GM18909 (cell line): ENCODE results near the gene PRR30.
"Not testable (repeated sequence)": the region's sequence is repeated elsewhere in the genome, so short reads cannot be mapped to it uniquely, and the experiment has no call there.

Experiments
- ATAC-seq: cut with Tn5 transposase; IDR thresholded peaks from one replicate; pipeline ENCODE4 v1.9.1; 2021; ENCODE audit warnings: mild to moderate bottlenecking; ENCODE audit not compliant: unreplicated experiment, poor library complexity

PRR30 gene

DNA sequence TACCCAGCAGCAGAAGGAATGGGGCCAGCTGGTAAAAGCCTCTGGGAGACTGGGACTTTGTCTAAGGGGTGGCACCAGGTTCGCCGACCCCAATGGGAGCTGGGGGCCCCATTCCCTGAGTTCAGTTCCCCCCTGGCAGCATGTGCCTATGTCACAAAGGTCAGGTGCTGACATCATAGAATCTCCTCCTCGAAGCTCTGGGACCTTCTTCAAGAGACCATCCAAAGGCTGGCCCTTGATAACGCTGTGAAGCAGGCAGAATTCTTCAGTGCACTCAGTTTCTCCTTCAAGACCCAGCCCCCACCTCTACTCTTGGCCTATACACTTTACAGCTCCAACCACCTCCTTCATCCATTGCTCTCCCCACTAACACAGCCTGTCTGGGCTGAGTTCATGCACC, at the start of gene PRR30:
Gene PRR30, minus strand, starts transcription at position 101 of the 400 bp plus-strand sequence. CDS start 1,081 bp downstream, outside the sequence.
- ATAC-seq: no peak

DNA sequence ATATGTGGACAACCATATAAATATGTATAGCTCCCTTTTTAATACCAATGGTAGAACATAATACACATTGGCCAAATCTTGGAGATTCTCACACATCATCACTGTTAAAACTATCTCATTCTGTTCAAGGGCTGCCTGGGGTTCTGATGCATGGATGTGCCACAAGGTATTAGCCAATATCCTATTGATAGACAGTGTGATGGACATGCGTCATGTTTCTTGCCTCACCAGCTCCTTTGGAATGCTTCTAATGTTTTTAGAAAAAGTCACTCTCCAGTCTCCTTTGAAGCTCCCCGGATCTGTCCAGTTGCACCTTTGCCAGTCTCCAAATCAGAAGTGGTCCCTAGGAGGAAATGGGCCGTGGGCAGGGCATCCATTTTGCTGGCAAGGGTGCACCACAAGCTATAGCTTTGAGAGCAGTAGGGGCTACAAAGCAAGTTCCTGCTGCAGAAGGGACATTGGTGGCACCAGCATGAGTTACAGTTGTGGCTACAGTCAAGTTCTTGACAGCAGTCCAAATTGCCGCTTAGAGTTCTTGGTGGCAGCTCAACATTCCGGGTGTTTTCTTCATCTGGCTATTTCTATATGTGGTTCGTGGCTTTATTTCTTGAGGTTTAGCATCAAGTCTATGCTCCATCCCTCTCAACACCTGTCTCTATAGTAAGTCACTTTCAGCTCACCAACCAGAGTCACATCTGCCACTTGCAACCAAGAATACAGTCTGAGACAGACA, 47.6 kb upstream of the PRR30 start:
- no peak for ATAC-seq

DNA sequence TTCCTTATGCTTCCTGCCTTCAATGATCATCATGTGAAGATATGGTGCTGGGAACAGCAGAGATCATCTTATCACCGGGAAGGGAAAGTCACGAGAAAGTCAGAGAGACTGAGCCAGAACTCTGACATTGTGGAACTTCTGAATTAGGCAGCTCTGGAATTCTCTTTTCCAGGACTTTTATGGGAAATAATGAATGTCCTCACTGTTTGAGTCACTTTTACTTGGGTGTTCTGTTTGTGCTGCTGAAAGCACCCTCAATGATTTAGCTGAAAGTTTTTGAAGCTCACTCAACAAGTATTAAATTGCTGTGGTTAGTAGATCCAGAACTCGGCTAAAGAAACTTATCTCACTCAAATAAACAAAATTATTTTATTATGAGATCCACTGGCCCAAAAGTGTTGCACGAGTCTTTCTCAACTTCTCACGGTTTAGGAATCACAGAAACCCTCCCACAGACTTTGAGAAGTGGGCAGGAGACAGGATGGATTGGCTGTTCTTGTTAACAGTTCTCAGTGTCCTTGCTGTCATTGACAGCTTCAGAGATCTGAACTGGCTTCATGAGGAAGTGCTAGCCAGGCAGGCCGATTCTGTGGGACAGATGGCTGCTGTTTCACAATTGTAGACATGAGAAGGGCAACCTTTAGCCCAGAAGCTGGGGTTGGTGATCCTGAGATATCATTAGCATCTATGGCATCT, 46.3 kb upstream of the PRR30 start:
- no peak for ATAC-seq

DNA sequence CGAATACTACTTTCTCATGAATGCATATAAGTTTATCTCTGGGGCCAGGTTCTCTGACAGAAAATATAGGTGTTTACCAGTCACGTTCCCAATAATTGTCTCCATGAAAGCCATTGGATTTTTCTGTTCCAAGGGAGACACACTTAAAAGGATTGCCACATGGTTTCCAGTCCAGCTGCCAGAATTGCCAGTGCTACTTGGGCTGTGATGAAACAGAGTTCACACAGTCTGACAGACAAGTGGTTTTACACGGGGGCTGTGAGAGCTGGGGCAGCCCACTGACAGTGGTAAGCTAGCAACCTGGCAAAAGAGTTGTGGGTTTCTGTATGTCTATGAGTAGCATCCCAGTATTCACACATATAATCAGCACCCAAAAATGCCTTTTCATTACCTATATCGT, 44.9 kb upstream of the PRR30 start:
- ATAC-seq: no peak

DNA sequence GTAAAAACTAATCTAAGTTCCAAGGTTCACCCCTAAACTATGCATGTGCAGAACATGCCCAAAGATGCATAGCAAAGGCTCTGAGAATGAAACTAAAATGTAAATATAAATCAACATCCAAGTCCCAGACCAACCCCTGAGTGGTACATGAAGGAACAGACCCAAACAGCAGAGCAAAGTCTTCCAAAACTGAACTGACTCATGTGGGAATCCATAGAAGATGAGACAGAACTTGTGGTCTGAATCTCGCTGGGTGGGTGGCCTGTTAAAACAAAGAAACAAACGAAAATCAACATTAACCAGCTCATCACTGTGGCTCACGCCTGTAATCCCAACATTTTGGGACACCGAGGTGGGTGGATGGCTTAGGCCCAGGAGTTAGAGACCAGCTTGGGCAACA, 43.1 kb upstream of the PRR30 start:
- no peak for ATAC-seq

DNA sequence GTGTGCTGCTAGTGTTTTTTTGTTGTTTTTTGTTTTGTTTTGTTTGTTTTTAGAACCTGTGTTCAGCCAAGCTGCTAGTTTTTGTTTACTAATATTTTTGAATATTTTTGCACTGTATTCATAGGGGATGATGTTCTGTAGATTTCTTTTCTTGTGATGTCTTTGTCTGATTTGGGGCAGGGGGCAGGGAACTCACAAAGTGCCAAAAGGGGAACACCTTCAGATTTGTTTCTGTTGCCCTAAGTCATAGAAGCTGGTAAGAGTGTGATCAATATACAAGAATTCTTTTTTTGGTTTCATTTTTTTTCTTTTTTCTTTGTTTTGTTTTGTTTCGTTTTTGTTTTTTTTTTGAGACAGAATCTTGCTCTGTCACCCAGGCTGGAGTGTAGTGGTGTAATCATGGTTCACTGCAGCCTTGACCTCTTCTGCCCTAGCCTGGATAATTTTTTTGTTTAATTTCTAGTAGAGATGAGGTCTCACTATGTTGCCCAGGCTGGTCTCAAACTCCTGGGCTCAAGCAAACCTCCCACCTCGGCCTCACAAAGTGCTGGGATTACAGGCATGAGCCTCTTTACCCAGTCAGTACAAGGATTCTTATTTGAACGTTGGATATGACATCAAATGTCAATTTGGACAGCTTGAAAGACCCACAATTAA, 40.3 kb upstream of the PRR30 start:
- no peak for ATAC-seq

DNA sequence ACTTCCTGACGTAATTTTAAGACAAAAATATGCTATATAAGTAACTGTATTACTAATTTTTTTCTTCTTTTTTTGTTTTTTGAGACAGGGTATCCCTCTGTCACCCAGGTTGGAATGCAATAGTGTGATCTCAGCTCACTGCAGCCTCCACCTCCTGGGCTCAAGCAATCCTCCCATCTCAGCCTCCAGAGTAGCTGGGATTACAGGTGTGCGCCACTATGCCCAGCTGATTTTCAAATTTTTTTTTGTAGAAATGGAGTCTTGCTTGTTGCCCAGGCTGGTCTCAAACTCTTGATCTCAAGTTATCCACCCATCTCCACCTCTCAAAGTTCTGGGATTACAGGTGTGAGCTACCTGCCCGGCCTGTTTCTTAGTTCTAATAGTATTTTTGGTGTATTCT, 39.3 kb upstream of the PRR30 start:
- ATAC-seq: no peak

DNA sequence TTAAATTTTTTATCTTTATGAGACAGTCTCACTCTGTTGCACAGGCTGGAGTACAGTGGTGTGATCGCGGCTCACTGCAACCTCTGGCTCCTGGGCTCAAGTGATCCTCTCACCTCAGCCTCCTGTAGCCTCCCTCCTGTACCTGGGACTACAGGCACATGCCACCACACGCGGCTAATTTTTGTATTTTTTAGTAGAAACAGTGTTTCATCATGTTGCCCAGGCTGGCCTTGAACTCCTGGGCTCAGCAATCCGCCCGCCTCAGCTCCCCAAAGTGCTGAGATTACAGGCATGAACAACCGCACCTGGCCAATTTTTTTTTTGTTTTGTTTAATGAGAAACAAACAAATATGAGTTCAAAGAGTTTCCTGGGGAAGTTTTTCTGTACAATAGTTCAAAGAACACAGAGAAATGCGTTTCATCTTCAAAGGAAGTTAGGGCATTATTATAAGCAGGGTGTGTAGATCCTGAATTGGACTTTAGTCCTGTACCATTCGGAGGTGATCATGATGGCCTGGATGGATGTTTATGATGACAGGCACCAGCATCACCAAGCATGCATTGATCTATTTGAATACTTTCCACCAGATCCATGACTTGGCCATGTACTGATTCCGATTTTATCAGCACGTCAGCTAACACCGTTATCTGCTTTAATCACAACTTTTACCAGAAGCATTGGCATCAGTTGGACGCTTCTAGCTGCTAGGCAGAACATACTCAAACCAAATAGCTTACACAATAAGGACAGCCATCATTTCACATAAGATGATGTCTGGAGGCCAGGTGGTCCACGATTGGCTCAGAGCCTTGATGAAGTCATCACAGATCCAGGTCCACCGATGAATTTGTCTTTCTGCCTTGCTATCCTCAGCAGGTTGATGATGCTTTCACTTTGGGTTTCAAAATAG, 38.5 kb upstream of the PRR30 start:
- no peak for ATAC-seq

DNA sequence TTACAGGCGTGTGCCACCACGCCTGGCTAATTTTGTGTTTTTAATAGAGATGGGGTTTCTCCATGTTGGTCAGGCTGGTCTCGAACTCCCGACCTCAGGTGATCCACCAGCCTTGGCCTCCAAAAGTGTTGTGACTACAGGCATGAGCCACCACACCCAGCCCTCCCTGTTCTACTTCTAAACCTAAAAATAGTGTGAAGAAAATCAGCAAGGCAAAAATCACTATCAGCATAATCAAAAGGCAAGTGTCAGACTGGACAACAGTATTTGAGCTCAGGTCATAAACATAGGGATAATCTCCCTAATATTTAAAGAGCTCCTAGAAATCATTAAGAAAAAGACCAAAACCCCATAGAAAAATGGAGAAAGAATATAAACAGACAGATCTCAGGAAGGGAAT, 36.6 kb upstream of the PRR30 start:
- ATAC-seq: not testable (repeated sequence)

DNA sequence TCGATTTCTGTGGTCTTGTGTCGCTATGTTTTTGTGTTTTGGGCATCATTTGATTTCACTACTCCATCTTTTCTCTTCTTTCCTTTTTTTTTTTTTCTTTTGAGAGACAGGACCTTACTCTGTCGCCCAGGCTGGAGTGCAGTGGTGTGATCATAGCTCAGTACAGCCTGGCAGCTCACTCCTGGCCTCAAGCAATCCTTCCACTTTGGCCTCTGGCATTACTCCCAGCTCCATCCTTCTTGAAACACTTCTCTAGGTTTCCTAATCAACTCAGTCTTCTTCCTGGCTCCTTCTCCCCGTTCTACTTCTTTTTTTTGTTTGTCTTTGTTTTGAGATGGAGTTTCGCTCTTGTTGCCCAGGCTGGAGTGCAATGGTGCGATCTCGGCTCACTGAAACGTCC, 36.1 kb upstream of the PRR30 start:
- no peak for ATAC-seq

DNA sequence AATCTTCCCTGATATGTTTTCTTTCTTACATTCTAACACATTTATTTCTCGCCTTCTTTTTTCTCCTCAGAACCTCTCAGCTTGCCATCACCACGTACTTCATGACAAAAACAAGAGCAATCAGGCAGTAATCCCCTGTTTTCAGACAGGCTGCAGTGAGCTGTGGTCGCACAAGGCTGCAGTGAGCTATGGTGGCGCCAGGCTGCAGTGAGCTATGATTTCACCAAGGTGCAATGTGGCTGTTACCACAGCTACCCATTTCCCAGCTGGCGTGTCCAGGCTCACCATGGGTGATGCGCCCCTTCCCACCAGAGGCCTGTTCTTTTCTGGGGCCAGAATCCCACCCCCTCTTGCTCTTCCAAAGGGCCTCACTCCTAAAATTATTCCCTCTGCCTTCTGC, 35.4 kb upstream of the PRR30 start:
- ATAC-seq: no peak

DNA sequence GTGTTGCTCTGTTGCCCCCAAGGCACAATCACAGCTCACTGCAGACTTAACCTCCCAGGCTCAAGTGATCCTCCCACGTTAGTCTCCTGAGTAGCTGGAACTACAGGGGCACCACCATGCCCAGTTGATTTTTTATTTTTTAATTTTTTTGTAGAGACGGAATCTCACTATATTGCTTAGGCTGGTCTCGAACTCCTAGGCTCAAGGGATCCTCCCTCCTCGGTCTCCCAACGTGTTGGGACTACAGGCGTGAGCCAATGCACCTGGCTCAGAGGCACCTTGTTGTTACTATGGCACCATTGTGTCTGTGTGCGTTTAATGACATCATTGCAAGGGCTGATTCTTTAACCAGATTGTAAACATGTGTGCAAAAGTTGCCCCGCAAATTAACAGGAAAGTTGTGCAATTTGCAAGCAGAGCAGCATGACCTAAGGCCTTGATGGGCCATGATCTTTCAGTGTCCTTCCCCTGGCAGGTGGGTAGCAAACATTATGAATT, 32.2 kb upstream of the PRR30 start:
- no peak for ATAC-seq

DNA sequence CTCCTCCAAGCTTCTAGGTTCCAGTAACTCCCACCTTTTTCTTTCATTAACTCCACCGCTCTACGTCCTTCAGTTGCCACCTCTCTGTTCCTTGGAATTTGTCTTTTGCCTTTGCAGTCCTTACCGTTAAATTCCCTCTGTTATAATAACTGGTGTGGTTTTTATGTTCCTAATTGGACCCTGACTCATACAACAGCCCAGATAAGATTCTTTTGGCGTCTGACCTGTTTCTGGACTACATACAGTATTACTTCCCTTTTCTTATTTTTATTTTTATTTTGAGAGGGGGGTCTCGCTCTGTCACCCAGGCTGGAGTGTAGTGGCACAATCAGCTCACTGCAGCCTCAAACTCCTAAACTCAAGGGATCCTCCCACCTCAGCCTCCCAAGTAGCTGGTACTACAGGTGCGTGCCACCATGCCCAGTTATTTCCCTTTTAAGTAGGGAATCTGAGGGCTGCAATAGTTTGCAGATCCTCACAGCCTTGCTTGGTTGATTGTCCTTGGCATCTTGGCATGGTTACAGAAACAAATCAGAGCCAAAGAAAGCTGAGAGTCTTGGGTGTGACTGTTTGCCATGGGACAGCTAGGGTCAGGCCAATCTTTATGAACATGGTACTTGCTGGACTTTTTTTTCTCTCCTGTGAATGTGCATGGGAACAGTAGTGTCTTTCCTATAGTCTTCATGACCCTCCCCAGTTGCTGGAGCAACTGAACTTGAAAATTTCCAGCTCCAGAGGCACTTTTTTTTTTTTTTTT, 31.5 kb upstream of the PRR30 start:
- no peak for ATAC-seq

DNA sequence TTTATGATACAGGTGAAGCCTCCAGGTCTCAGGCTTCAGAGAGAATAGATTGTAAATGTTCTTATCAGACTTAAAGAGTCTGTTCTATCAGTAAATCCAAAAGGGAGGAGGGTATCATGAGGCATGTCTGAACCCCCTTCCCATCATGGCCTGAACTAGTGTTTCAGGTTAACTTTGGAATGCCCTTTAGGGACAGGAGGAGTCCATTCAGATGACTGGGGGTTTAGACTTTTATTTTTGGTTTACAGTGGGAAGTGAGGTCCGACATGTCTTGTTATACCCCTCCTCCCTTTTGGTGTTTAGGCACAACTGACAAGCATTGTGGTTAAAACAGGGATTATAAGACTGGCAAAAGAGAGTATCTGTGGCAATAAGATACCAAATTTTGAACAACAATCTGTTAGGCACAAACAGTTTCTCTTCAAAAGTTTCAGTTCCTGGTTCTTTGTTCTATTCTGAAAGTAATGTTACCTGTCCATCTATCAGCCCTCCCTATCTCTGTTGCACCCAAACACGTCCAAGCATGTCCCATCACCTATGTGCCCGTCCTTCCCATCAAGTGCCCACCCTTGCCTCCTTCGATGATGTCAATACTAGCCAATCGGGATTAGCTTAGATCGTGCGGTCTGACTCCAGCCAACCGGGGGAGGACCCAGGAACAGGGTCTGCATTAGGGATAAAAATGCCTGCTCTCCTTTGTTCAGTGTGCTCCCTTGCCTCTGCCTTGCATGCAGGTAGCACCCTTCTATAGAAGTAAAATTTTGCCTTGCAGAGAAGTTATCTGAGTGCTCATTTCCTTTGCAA, 26.0 kb upstream of the PRR30 start:
- no peak for ATAC-seq

DNA sequence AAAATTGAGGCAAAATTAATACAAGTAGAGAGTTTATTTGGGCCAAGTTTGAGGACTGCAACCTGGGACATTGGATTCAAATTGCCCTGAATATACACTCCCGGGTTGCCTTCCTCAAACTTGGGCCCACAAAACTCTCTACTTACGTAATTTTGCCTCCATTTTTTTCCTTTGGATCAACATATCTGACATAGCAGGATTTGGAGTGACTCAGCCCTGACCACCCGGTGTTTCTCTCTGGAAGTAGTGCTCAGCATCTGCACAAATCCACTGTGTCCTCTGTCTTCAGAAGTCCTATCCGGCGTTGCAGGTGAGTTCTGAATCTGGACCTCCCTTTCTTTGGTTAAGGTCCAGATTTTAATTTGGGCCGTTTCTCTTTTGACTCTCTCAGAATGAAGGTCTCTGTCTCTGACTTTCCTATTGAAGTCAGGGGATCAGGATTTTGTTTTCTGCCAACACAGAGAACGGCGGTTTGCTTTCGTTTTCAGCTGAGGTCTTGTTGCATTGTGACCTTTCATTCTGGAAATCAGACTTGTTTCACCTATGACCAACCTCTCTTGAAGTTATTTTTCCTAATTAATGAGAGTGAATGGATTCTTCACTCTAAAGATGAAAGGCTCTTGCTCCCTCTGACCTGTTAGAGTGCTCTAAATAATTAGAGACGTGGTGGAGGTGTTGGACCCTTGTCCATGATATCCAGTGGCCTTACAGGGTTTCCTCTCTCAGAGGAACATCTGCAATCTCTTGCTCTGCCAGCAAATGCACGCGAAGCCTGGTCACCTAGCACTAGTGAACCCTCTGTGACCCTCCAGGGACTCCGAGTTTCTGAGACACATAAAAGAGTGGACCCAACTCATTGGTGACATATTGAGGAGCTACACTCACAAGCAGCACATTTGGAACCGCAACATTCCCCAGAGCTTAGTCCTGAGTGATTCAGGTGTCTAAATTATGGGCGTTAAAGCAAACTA, 23.2 kb upstream of the PRR30 start:
- ATAC-seq: no peak

DNA sequence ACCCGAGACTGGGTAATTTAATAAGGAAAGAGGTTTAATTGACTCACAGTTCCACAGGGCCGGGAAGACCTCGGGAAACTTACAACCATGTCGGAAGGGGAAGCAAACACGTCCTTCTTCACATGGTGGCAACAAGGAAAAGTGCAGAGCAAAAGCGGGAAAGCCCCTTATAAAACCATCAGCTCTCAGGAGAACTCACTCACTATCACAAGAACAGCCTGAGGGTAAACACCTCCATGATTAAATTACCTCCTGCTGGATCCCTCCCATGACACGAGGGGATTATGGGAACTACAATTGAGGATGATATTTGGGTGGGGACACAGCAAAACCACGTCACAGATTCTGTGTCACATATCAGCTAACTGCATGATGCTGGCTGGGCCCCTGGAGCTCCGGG, 21.0 kb upstream of the PRR30 start:
- no peak for ATAC-seq

DNA sequence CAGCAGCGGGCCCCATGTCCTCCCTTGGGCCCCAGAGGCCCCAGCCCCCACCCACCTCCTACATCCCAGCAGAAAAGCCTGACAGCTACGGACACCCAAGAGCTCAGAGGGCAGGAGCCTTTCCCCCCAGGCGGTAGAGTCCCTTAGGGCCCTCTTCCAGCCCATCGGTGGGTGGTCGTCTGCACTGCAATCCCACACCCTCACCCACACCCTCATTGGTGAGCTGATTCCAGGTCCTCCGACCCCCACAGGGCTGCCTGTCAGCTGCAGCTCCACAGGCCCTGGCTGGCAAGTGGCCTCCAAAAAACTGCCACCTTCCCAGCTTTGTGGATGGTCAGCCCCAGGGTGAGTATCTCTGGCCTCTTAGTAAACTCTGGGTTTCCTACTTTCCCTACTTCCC, 20.1 kb upstream of the PRR30 start:
- ATAC-seq: no peak

DNA sequence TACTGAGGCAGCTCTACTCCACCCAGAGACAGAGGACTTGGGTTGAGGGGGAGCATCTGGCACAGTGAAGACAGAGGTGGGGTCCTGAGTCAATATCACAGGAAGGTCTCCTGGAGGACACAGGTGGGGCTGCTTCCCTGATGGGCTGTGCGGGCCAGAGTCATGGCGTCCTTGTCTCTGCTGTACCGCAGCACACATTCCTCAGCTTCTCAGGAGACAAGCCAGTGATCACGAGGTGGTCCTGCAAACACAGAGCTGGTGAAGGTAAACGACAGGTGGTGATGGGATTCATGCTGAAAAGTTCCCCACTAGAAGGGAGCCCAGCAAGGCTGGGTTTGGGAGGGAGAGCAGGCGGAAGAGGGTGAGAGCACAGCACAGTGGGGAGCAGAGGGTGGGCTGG, 19.3 kb upstream of the PRR30 start:
- no peak for ATAC-seq
